SJSA1 (cell line): ENCODE measurements around the gene DMRT1. TPM values are rescaled to one million over a fixed set of nuclear protein-coding genes. Genes with fewer than 3 reads are reported as not detected.
"Not testable (repeated sequence)": the region's sequence is repeated elsewhere in the genome, so short reads cannot be mapped to it uniquely, and the experiment has no call there.

ENCODE experiments used
- DNase-seq, 2 experiments: peaks; one replicate each; pipeline ENCODE4 v3.0.0-alpha.2; 2015 to 2020; ENCODE audit warnings: low spot score in 2 of 2, low read depth in 1 of 2
- H3K27ac ChIP-seq: fragments of 250-450 bp; sonication (Bioruptor Pico); 2 replicates; pipeline ENCODE4 v1.5.1; 2020; ENCODE audit warnings: mild to moderate bottlenecking, moderate library complexity
- H3K27me3 ChIP-seq: fragments of 250-450 bp; sonication (Bioruptor Pico); replicated peaks from 2 replicates; pipeline ENCODE4 v1.5.1; 2020; ENCODE audit warnings: mild to moderate bottlenecking, moderate library complexity
- H3K36me3 ChIP-seq: fragments of 250-450 bp; sonication (Bioruptor Pico); 2 replicates; pipeline ENCODE4 v1.5.1; 2020; ENCODE audit warnings: mild to moderate bottlenecking
- H3K4me1 ChIP-seq: fragments of 250-450 bp; sonication (Bioruptor Pico); replicated peaks from 2 replicates; pipeline ENCODE4 v1.6.1; 2021; ENCODE audit warnings: mild to moderate bottlenecking
- H3K4me3 ChIP-seq: fragments of 250-450 bp; sonication (Bioruptor Pico); 2 replicates; pipeline ENCODE4 v1.5.1; 2020; ENCODE audit warnings: mild to moderate bottlenecking
- H3K9me3 ChIP-seq: fragments of 250-450 bp; sonication (Bioruptor Pico); replicated peaks from 2 replicates; pipeline ENCODE4 v1.5.1; 2020; ENCODE audit warnings: mild to moderate bottlenecking
- total RNA-seq: library from RNA; depleted of rRNA; stranded (reverse); fragments of >200 nt; shearing (Covaris generic); gene quantifications from 2 replicates; pipeline ENCODE4 v1.2.3, GENCODE V29; 2014

The DMRT1 gene
- total RNA-seq, 1 experiment from 2014 or later, result not detected

DNA sequence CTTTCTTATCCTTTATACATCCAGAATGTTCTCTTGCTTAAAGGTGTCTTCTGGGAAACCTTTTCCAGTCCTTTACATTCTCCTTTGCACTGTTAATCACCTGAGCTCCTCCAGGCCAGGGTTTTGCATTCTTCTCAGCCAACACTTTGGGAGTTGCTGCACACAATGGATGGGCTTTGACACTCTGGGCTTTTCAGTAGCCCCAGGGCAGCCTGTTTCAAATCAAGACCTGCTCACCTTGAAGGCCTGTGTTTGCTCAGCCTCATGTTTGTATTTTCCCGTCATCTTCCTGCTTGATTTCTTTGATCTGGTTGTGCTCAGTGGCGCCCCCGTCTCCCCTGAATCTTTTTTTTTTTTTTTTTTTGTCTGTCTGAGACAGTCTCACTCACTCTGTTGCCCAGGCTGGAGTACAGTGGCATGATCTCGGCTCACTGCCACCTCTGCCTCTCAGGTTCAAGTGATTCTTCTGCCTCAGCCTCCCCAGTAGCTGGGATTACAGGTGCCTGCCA is 41.0 kb downstream of the DMRT1 start:
- no peaks in the 10 kb centered on the region for H3K36me3 ChIP-seq
- no peaks in the 10 kb centered on the region for H3K27me3 ChIP-seq
- no peak overlapping the region for H3K27ac ChIP-seq
- H3K4me3 ChIP-seq, result no peak overlapping the region
- no peaks in the 10 kb centered on the region for H3K4me1 ChIP-seq
- no peaks in the 10 kb centered on the region for H3K9me3 ChIP-seq
- no peak for DNase-seq

DNA sequence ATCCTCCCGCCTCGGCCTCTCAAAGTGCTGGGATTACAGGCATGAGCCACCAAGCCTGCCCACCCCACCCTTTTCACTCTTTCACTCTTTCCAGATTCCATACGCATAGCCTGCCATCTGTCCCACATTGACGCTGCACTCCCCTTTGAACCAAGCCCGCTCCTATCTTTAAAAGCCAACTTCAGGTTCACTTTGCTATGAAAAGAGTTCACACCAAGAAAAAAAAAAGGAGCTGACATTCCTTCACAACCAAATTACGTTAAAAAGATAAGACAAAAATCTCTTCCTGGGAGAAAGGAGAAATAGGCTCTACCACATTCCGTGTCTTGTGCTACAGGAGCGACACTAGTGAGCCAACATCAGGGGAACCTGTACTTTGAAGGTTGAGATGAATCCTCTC is 41.5 kb downstream of the DMRT1 start:
- no peaks in the 10 kb centered on the region for H3K9me3 ChIP-seq
- H3K36me3 ChIP-seq, result no peaks in the 10 kb centered on the region
- no peak overlapping the region for H3K27ac ChIP-seq
- H3K4me1 ChIP-seq, result no peaks in the 10 kb centered on the region
- H3K4me3 ChIP-seq, result no peak overlapping the region
- no peaks in the 10 kb centered on the region for H3K27me3 ChIP-seq
- no peak for DNase-seq

DNA sequence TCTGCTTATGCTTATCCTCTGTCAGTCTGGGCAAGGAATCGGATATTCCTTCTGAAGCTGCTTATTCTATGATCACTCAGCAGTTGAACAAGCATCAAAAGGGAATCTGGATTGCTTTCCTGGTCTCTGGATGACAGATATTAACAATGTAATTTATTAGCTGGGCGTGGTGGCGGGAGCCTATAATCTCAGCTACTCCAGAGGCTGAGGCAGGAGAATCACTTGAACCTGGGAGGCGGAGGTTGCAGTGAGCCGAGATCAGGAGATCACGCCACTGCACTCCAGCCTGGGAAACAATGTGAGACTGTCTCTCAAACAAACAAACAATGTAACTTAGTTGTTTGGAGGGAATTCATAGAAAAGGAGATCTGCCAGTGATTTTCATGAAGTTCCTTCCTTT is 45.4 kb downstream of the DMRT1 start:
- no peaks in the 10 kb centered on the region for H3K9me3 ChIP-seq
- no peaks in the 10 kb centered on the region for H3K27me3 ChIP-seq
- H3K4me1 ChIP-seq, result no peaks in the 10 kb centered on the region
- H3K36me3 ChIP-seq, result no peaks in the 10 kb centered on the region
- H3K4me3 ChIP-seq, result no peak overlapping the region
- no peak for DNase-seq
- H3K27ac ChIP-seq, result no peak overlapping the region

DNA sequence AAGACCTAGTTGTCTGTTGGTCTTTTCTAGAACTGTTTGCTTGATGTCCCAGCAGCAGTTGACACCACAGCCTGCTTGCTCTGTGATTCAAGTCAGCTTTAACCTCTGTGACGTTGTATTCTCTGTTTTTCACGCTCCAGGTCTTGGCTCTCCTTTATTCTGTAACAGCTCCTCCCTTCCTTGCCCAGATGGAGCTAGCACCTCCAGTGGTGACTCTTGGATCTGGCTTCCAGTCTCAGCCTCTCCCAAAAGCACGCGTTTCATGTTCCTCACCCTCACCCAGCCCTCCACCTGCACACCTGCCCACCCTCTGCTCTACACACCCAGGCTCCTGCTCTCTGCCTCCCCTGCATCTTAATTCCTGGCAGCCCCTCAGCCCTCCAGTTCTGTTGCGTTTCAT is 50.6 kb downstream of the DMRT1 start:
- no peak for DNase-seq
- Histone ChIP-seq H3K27ac (no peak overlapping the region), H3K9me3 (no peaks in the 10 kb centered on the region)

DNA sequence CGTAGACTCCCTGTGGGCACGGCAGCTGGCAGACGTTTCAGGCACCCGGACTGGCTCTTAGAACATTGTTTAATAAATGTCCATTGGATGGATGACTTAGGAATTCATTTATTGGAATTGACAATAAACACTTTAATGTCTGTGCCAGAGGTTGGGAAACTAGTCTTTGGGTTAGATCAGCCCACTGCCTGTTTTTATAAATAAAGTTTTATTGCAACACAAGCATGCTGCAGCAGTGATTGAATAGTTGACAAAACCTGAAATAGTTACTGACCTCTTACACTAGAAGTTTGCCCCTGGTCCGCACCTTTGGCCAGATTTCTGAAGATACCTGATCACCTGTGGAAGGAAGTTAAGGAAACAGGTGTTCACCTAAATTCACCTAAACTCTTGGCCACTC is 51.6 kb downstream of the DMRT1 start:
- no peak for DNase-seq
- no peaks in the 10 kb centered on the region for H3K36me3 ChIP-seq
- no peak overlapping the region for H3K27ac ChIP-seq
- no peak overlapping the region for H3K4me3 ChIP-seq
- H3K27me3 ChIP-seq, result no peaks in the 10 kb centered on the region
- H3K9me3 ChIP-seq, result no peaks in the 10 kb centered on the region
- no peaks in the 10 kb centered on the region for H3K4me1 ChIP-seq

More for the DNA sequence above, 50.6 kb downstream of the DMRT1 start:
- no peaks in the 10 kb centered on the region for H3K36me3 ChIP-seq
- H3K4me3 ChIP-seq, result no peak overlapping the region
- no peaks in the 10 kb centered on the region for H3K27me3 ChIP-seq
- no peaks in the 10 kb centered on the region for H3K4me1 ChIP-seq

DNA sequence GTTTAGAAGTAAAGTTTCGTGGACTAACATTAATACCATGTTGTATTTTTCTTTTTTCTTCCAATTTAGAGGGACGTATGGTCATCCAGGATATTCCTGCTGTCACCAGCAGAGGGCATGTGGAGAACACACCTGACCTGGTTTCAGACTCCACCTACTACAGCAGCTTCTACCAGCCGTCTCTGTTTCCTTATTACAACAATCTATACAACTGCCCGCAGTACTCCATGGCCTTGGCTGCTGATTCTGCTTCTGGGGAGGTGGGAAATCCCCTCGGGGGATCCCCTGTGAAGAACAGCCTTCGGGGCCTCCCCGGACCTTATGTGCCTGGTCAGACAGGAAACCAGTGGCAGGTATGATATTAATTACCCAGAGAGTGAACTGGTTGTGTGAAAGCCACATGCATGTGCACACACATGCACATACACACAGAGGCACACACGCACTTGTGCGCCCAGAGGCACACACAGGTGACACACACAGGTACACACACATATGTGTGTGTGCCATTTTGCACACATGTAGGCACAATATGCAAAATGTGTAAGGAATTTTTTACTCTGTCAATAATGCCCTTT is 52.4 kb downstream of the DMRT1 start:
- H3K36me3 ChIP-seq, result no peaks in the 10 kb centered on the region
- no peaks in the 10 kb centered on the region for H3K4me1 ChIP-seq
- peak in 1 of 2 experiments; percentile 4 for DNase-seq
- H3K9me3 ChIP-seq, result no peaks in the 10 kb centered on the region
- no peak overlapping the region for H3K27ac ChIP-seq
- no peak overlapping the region for H3K4me3 ChIP-seq
- H3K27me3 ChIP-seq, result no peaks in the 10 kb centered on the region

DNA sequence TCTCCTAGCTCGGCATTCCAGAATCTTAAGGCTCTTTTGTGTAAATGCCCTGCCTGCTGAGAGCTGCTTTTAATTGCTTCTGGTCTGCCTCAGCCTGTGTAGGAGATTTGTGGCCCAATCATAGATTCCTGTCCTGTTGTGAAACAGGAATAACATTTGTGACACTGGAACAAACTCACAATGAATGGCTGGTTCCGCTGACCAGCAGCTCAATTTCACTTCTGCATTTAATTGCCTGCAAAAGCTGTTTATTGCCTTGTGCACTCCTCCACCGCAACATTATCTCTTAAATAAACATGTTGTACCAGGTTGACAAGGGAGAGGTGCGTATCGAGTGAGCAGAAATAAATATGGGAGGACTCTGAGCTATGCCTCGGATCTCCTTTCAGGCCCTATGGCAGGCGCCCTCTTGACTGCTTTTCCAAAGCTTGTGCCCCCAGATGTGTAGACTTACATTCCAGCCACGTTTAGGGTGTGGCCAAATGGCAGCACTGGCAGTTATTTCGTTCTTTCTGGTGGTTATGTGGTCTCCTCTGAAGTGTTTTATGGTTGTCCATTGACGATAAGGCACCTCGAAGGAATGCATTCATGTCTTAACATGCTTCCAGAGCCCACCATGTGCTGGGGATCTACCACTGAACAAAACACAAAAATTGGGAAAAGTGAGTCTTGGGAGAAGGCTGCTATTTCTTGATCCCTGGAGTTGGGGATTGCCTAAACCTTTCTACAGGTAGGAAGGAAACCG is 58.1 kb downstream of the DMRT1 start:
- no peaks in the 10 kb centered on the region for H3K27me3 ChIP-seq
- H3K4me1 ChIP-seq, result no peaks in the 10 kb centered on the region
- H3K36me3 ChIP-seq, result no peaks in the 10 kb centered on the region
- DNase-seq, result no peak
- H3K9me3 ChIP-seq, result no peaks in the 10 kb centered on the region
- no peak overlapping the region for H3K27ac ChIP-seq
- no peak overlapping the region for H3K4me3 ChIP-seq

DNA sequence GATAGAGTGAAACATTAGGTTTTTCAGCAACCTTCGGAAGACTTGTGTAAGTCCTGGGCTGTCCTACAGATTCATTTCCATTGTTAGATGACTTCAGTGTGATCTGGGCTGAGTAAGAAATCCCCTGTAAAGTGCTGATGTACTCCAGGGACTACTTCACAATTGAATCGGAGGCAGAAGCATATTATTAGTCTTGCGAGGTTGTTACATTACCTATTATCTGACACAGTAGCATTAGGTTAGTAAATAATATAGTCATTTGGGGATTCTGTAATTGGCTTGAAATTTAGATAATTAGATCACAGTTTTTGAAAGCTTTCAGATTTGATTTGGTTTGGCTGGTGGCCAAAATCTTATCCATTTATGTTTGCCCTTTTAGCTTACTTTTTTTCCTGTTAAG is 62.4 kb downstream of the DMRT1 start:
- H3K27me3 ChIP-seq, result no peaks in the 10 kb centered on the region
- no peak overlapping the region for H3K27ac ChIP-seq
- no peaks in the 10 kb centered on the region for H3K36me3 ChIP-seq
- DNase-seq, result no peak
- H3K4me1 ChIP-seq, result no peaks in the 10 kb centered on the region
- H3K9me3 ChIP-seq, result no peaks in the 10 kb centered on the region
- H3K4me3 ChIP-seq, result no peak overlapping the region

DNA sequence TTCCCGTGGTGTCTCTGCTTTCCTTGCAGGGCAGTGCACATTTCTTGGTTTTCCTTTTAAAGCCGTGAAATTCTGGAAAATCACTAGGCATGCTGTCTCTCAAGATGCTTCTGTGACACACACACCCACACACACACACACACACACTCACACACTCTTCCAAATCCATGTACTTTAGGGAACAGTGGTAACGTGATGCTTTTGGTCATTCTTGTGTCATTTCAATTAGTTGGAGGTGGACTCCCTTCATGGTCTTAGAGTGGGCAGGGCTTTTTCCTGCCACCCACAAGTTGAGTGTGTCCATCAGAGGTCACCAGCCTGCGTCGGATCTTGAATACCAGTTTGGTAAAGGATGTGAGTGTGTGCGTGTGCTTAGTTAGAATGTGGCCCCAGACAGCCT is 64.4 kb downstream of the DMRT1 start:
- no peak overlapping the region for H3K27ac ChIP-seq
- H3K27me3 ChIP-seq, result no peaks in the 10 kb centered on the region
- H3K9me3 ChIP-seq, result no peaks in the 10 kb centered on the region
- no peak for DNase-seq
- no peaks in the 10 kb centered on the region for H3K36me3 ChIP-seq
- no peaks in the 10 kb centered on the region for H3K4me1 ChIP-seq
- H3K4me3 ChIP-seq, result no peak overlapping the region

DNA sequence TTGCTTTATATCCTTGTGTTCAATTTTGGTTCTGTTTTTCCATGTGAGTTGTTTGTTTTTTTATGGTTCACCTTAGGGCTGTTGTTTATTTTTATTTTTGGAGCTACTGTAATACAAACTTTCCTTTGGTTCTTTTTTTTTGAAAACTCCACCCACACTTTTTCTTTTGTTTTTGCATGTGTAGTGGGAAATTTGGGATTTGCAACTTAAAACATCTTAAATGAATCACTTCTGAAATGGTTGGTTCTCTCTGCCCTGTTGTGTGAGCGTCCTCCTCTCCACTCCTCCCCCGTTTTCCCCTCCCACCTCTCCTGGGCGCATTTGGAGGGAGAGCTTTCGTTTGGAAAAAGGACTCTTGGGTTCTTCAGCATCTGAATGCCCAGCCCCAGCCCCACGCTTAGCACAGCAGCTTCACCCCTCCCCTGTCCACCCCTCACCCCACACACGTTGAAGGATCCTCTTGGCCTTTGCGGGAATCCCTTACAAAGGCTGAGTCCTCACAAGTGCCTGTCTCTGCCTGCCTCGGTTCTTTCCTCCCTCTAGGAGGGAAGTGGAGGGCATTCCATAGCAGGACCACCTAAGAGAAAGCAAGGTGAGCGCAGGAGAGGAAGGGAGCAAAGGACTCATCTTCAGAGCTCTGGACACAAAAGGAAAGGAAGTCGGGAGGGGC is 67.2 kb downstream of the DMRT1 start:
- Histone ChIP-seq H3K36me3 (no peaks in the 10 kb centered on the region), H3K9me3 (no peaks in the 10 kb centered on the region), H3K27me3 (no peaks in the 10 kb centered on the region), H3K4me3 (no peak overlapping the region), H3K27ac (no peak overlapping the region), H3K4me1 (no peaks in the 10 kb centered on the region)
- DNase-seq, result no peak

DNA sequence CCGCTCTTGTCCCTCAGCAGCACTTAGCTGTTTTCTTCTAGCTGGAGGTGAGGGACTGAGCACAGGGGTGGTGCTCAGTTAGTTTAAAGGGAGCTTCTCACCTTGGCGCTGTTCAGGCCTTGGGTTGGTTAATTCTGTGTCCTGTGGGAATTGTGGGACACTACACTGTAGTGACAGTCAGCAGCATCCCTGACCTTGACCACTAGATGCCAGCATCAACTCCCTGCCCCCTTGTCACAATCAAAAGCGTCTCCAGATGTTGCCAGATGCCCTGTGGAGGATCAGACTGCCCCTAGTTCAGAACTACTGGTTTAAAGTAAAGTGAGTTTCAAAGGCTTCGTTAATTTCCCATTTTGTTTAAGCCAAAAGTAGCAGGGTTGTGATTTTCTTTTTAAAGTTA is 69.5 kb downstream of the DMRT1 start:
- no peaks in the 10 kb centered on the region for H3K27me3 ChIP-seq
- H3K9me3 ChIP-seq, result no peaks in the 10 kb centered on the region
- H3K4me3 ChIP-seq, result no peak overlapping the region
- no peaks in the 10 kb centered on the region for H3K4me1 ChIP-seq
- DNase-seq, result no peak
- no peak overlapping the region for H3K27ac ChIP-seq
- H3K36me3 ChIP-seq, result no peaks in the 10 kb centered on the region

DNA sequence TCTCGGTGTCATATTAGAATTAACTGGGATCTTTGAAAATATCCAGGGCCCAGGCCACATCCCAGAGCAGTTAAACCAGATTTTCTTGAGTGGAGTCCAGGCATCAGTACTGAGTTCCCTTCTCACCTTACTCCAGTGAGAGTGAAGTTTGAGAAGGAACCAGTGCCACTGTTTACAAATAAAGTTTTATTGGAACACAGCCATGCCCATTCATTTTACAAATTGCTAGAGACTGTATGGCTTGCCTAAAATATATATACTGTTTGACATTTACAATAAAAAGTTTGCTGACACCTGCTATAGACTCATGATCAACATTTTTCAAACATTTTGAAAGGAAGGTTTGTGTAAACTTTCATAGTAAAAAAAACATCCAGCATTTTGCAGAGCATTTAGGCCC is 71.3 kb downstream of the DMRT1 start:
- Histone ChIP-seq H3K9me3 (no peaks in the 10 kb centered on the region), H3K4me3 (no peak overlapping the region), H3K4me1 (no peaks in the 10 kb centered on the region), H3K27me3 (no peaks in the 10 kb centered on the region), H3K36me3 (no peaks in the 10 kb centered on the region), H3K27ac (no peak overlapping the region)
- no peak for DNase-seq

DNA sequence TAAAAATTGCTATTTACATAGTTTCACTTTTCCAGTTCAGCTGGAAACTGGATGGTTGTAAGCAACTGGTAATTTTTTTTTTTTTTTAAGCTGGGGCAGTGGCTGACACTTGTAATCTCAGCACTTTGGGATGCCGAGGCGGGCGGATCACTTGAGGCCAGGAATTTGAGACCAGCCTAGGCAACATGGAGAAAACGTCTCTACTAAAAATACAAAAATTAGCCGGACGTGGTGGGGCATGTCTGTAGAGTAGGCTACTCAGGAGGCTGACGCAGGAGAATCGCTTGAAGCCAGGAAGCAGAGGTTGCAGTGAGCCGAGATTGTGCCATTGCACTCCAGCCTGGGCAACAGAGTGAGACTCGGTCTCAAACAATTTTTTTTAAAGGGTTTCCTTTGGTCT is 72.0 kb downstream of the DMRT1 start:
- H3K4me1 ChIP-seq, H3K27ac ChIP-seq, H3K4me3 ChIP-seq, H3K27me3 ChIP-seq, H3K36me3 ChIP-seq, DNase-seq, H3K9me3 ChIP-seq: not testable (repeated sequence)

DNA sequence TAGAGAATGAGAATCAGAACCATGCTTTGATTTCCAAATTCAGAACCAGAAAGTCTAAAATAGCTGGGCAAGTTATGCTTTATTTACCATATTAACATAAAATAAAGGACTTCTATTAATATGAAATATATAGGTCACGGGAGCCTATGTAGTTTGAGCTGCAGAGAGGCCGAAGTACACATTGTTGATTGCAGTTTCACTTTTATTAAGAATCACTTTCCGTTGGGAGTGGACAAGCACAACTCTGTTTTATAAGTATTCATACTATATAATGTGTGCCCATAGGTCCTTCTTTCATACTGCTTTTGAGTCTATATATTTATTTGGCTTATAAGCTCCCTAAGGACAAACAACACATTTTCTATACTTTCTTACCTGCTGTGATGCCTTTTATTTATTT is 76.2 kb downstream of the DMRT1 start:
- no peaks in the 10 kb centered on the region for H3K4me1 ChIP-seq
- no peak overlapping the region for H3K4me3 ChIP-seq
- DNase-seq, result no peak
- H3K27me3 ChIP-seq, result no peaks in the 10 kb centered on the region
- no peaks in the 10 kb centered on the region for H3K9me3 ChIP-seq
- no peaks in the 10 kb centered on the region for H3K36me3 ChIP-seq
- no peak overlapping the region for H3K27ac ChIP-seq
